K562 (cell line): ENCODE results near the gene WNT7B. TPM values are rescaled to one million over a fixed set of nuclear protein-coding genes. Genes with fewer than 3 reads are reported as not detected.

Source experiments
- ATAC-seq: fragments of 200-7000 bp; cut with Tn5 transposase; 3 replicates; pipeline ENCODE4 v1.9.1; 2020; ENCODE audit warnings: moderate library complexity
- BruUV-seq: library from RNA; stranded (reverse); fragments of 400-500 nt; replicated peaks from 2 replicates; lab custom pipeline; 2021; lab: Mats Ljungman, UMichigan
- CTCF ChIA-PET: fragments of 300-600 bp; formaldehyde crosslinking; extraction: SDS; loops from one replicate; lab custom pipeline; 2021; ENCODE audit warnings: low intra/inter-chr PET ratio; lab: Yijun Ruan, JAX
- POLR2A ChIA-PET: fragments of 300-600, 350-650 bp; sonication (Branson Sonifier 250); formaldehyde crosslinking; extraction: SDS; loops from one replicate; lab custom pipeline; 2021; ENCODE audit warnings: antibody characterized with exemption, inconsistent platforms; lab: Yijun Ruan, JAX
- DNase-seq, 4 experiments: peaks; one replicate each; pipeline versions ENCODE4 v3.0.0 to v3.0.0-alpha.2; 2011 to 2018; ENCODE audit warnings: low spot score in 3 of 4, mixed read lengths in 3 of 4; ENCODE audit errors: extremely low read depth in 1 of 4
- FAIRE-seq: peaks from 2 replicates; lab custom pipeline; 2011; peaks lifted over from hg19 to GRCh38; lab: Jason Lieb, UNC
- H2AFZ ChIP-seq: 2 replicates; pipeline ENCODE4 v1.6.0; 2011; ENCODE audit warnings: low read depth, low read length, control low read depth, inconsistent platforms
- H3K27ac ChIP-seq: fragments of 200-600 bp; 3 replicates; pipeline ENCODE4 v1.8.0; 2011; ENCODE audit warnings: low read depth, mild to moderate bottlenecking, control low read depth, inconsistent platforms, low read length, moderate library complexity, mixed read lengths; ENCODE audit errors: extremely low read depth
- H3K27me3 ChIP-seq, 2 experiments: fragments of 300-600 bp in 1 of 2; 2 replicates in 1 of 2; 3 replicates in 1 of 2; pipeline versions ENCODE4 v1.6.0 to v1.8.0; 2011; ENCODE audit warnings: inconsistent platforms in 2 of 2, low read length in 2 of 2, mild to moderate bottlenecking in 1 of 2, mixed read lengths in 1 of 2, moderate library complexity in 1 of 2; ENCODE audit not compliant: control insufficient read depth in 2 of 2, insufficient read depth in 2 of 2
- H3K36me3 ChIP-seq: fragments of 300-600 bp; 3 replicates; pipeline ENCODE4 v1.8.0; 2011; ENCODE audit warnings: mild to moderate bottlenecking, low read length, inconsistent platforms; ENCODE audit not compliant: control insufficient read depth, insufficient read depth
- H3K4me1 ChIP-seq, 2 experiments: fragments of 200-600 bp in 1 of 2; replicated peaks in 1 of 2; 2 replicates in 1 of 2; 3 replicates in 1 of 2; pipeline versions ENCODE4 v1.5.1 to v1.8.0; 2011; ENCODE audit warnings: inconsistent platforms in 2 of 2, low read length in 2 of 2, mild to moderate bottlenecking in 1 of 2, mixed read lengths in 1 of 2, moderate library complexity in 1 of 2; ENCODE audit not compliant: control insufficient read depth in 2 of 2, insufficient read depth in 2 of 2
- H3K4me2 ChIP-seq: 2 replicates; pipeline ENCODE4 v1.6.1; 2011; ENCODE audit warnings: low read length, control low read depth, inconsistent platforms, mixed read lengths; ENCODE audit not compliant: insufficient read depth
- H3K4me3 ChIP-seq: fragments of 200-600 bp; sonication (generic), shearing (Covaris generic); 2 replicates; pipeline ENCODE4 v1.5.1; 2016; ENCODE audit warnings: control low read depth, inconsistent platforms
- H3K79me2 ChIP-seq: fragments of 200-600 bp; 3 replicates; pipeline ENCODE4 v1.8.0; 2011; ENCODE audit warnings: low read length, inconsistent platforms; ENCODE audit not compliant: control insufficient read depth, insufficient read depth
- H3K9ac ChIP-seq, 2 experiments: 2 replicates each; pipeline versions ENCODE4 v1.6.0 to v1.6.1; 2011; ENCODE audit warnings: low read depth in 2 of 2, low read length in 2 of 2, control low read depth in 1 of 2, inconsistent platforms in 1 of 2, mild to moderate bottlenecking in 1 of 2, mixed read lengths in 1 of 2; ENCODE audit not compliant: insufficient read depth in 1 of 2
- H3K9me1 ChIP-seq: one replicate; pipeline ENCODE4 v1.6.0; 2011; ENCODE audit warnings: inconsistent platforms, mild to moderate bottlenecking, low read length, moderate library complexity; ENCODE audit not compliant: control insufficient read depth, insufficient read depth
- H3K9me3 ChIP-seq: replicated peaks from 2 replicates; pipeline ENCODE4 v1.5.1; 2011; ENCODE audit warnings: low read depth, low read length, inconsistent platforms; ENCODE audit not compliant: control insufficient read depth, insufficient read depth
- H4K20me1 ChIP-seq: replicated peaks from 2 replicates; pipeline ENCODE4 v1.6.1; 2011; ENCODE audit warnings: low read length, inconsistent platforms, mixed read lengths; ENCODE audit not compliant: control insufficient read depth, insufficient read depth
- ARID3B ChIP-seq: fragments of 250-450 bp; sonication (Bioruptor Pico); IDR thresholded peaks from 2 replicates; pipeline ENCODE4 v1.4.0; 2020; ENCODE audit warnings: borderline replicate concordance
- ATF4 ChIP-seq: fragments of 450-650 bp; formaldehyde crosslinking; IDR thresholded peaks from 2 replicates; pipeline ENCODE4 v1.4.0; 2022; ENCODE audit warnings: mild to moderate bottlenecking, moderate library complexity
- CBFA2T2 ChIP-seq: fragments of 450-650 bp; conservative IDR thresholded peaks from 2 replicates; pipeline ENCODE4 v1.6.1; 2017; ENCODE audit warnings: mild to moderate bottlenecking
- CCAR2 ChIP-seq: fragments of 200-400 bp; formaldehyde crosslinking; IDR thresholded peaks from 2 replicates; pipeline ENCODE4 v1.6.1; 2017; ENCODE audit warnings: mild to moderate bottlenecking, low read depth, low read length
- CCNT2 ChIP-seq: IDR thresholded peaks from 2 replicates; pipeline ENCODE4 v1.6.1; 2011; ENCODE audit warnings: borderline replicate concordance, low read depth, mild to moderate bottlenecking, moderate library complexity, mixed read lengths, low read length; ENCODE audit not compliant: insufficient read length; ENCODE audit errors: extremely low read depth
- FOXP1 ChIP-seq: sonication (generic); formaldehyde crosslinking; IDR thresholded peaks from 2 replicates; pipeline ENCODE4 v1.8.0; 2022; ENCODE audit warnings: mild to moderate bottlenecking, missing genetic modification reagents
- MYC ChIP-seq, 2 experiments: fragments of 250-450 bp in 1 of 2; sonication (Bioruptor Pico) in 1 of 2; IDR thresholded peaks; 2 replicates each; pipeline versions ENCODE4 v1.5.1 to v1.6.1; 2012 to 2021; ENCODE audit warnings: low read depth in 2 of 2, borderline replicate concordance in 1 of 2, improper control_type of control experiment in 1 of 2, low read length in 1 of 2, mild to moderate bottlenecking in 1 of 2, moderate library complexity in 1 of 2
- NFE2L1 ChIP-seq: fragments of 450-650 bp; IDR thresholded peaks from 2 replicates; pipeline ENCODE4 v1.6.1; 2016; ENCODE audit warnings: missing genetic modification characterization, low read depth, mild to moderate bottlenecking, missing compliant biosample characterization, moderate library complexity, borderline replicate concordance
- SUPT5H ChIP-seq: fragments of 450-650 bp; IDR thresholded peaks from 2 replicates; pipeline ENCODE4 v1.6.1; 2016
- TBP ChIP-seq: optimal IDR thresholded peaks from 2 replicates; pipeline ENCODE3; 2011; ENCODE audit warnings: low read depth, low read length, improper control_type of control experiment
- TCFL5 ChIP-seq: fragments of 250-450 bp; sonication (Bioruptor Pico); conservative IDR thresholded peaks from 2 replicates; pipeline ENCODE4 v1.6.1; 2021; ENCODE audit warnings: mild to moderate bottlenecking, moderate library complexity, matching md5 sums
- ZBTB12 ChIP-seq: fragments of 250-450 bp; sonication (Bioruptor Pico); IDR thresholded peaks from 2 replicates; pipeline ENCODE4 v1.4.0; 2020
- ZNF507 ChIP-seq: conservative IDR thresholded peaks from 2 replicates; pipeline ENCODE4 v1.6.1; 2017; ENCODE audit warnings: missing genetic modification characterization, missing compliant biosample characterization
- WGBS: fragments of 100-300 bp; shearing (Covaris generic); methylation state at CpG from one replicate; pipeline ENCODE4 v1.1.6; 2016; ENCODE audit warnings: low coverage, mixed read lengths; ENCODE audit not compliant: insufficient coverage; ENCODE audit errors: missing lambda C conversion rate; 5-methylcytosine and 5-hydroxymethylcytosine counted together
- in situ Hi-C: fragments of 300-500 bp; cut with MboI; formaldehyde crosslinking; loops from 4 replicates; pipeline ENCODE4 v1.15.0; 2018; ENCODE audit warnings: inconsistent platforms, mixed read lengths
- intact Hi-C: fragments of 100-400 bp; cut with micrococcal nuclease; formaldehyde crosslinking; loops from 2 replicates; pipeline ENCODE4 v1.14.2; 2022
- polyA plus RNA-seq, 8 experiments: library from polyadenylated mRNA; depleted of rRNA in 4 of 8; stranded (reverse) in 5 of 8; unstranded in 3 of 8; fragments of >200 nt; fragmentation: Nextera tagmentation in 2 of 8; fragmentation: Illumina TruSeq in 1 of 8; extraction: Ambion mirVana in 2 of 8; extraction: Trizol in 1 of 8; gene quantifications; 2 replicates each; pipeline versions ENCODE4 v1.2.1 to v1.2.3, GENCODE V29; 2011 to 2014; ENCODE audit warnings: inconsistent platforms in 1 of 8, missing spikeins in 1 of 8
- total RNA-seq, 7 experiments: library from RNA; depleted of rRNA in 6 of 7; stranded (reverse); fragments of >200 nt in 6 of 7; fragmentation: Illumina TruSeq in 2 of 7; extraction: Trizol in 2 of 7; gene quantifications; 2 replicates each; pipeline versions ENCODE4 v1.2.1 to v1.2.3, GENCODE V29; 2011 to 2021; ENCODE audit warnings: low replicate concordance in 1 of 7

WNT7B gene
- total and polyA plus RNA-seq, 9 of the 15 experiments (the other 6 are each of a cell fraction or from before 2014, with no cell fraction given), result not detected

- Histone ChIP-seq H2AFZ (no peak overlapping the region), H3K27me3 (peaks cover 0 to 15% of the 10 kb centered on the region in 2 experiments; a peak in 2 of 5 replicates), H3K36me3 (no peaks in the 10 kb centered on the region), H3K4me2 (no peak overlapping the region), H3K27ac (no peak overlapping the region), H3K79me2 (no peaks in the 10 kb centered on the region), H4K20me1 (peaks cover 7% of the 10 kb centered on the region; the same call in 1 of the 2 replicates), H3K9ac (no peak overlapping the region), H3K4me1 (peaks cover 0 to 10% of the 10 kb centered on the region in 2 experiments; a peak in 1 of 5 replicates), H3K9me3 (no peaks in the 10 kb centered on the region), H3K4me3 (no peak overlapping the region), H3K9me1 (no peaks in the 10 kb centered on the region)
- CTCF ChIA-PET, result no interaction called here
- 5% methylated on average over 8 of the region's 12 CpGs for WGBS
- no peak for FAIRE-seq
- no TSS peak for BruUV-seq
- POLR2A ChIA-PET, result no interaction called here
- no peak for DNase-seq
- ATAC-seq, result no peak
- intact Hi-C loops, result no loop called here
- in situ Hi-C loops, result no loop called here
- no peak for TF ChIP-seq CBFA2T2
- TF ChIP-seq NFE2L1 (tag), result no peak
- no peak for TF ChIP-seq MYC (IDR thresholded peaks at IDR 0.05; ENCODE audit: low read depth, low read length)
- TF ChIP-seq MYC (CRISPR knock-in tag; IDR thresholded peaks at IDR 0.05; ENCODE audit: borderline replicate concordance, low read depth), result no peak
- TF ChIP-seq ZNF507 (tag), result no peak
- TF ChIP-seq ATF4 (CRISPR knock-in tag), result no peak
- TF ChIP-seq ARID3B, result no peak
- no peak for TF ChIP-seq ZBTB12 (CRISPR knock-in tag)
- no peak for TF ChIP-seq CCNT2
- no peak for TF ChIP-seq FOXP1
- no peak for TF ChIP-seq SUPT5H
- no peak for TF ChIP-seq TBP
- TF ChIP-seq TCFL5 (CRISPR knock-in tag), result no peak
- TF ChIP-seq CCAR2, result no peak
Measured at GRCh38 chr22:45964372-45964771, 12.6 kb downstream of the WNT7B start.
